ENCODE results near the gene VDR.

- TF ChIP-seq CREB5 (CRISPR knock-in tag; IDR thresholded peaks at IDR 0.05; ENCODE audit: low read depth), result no peak
- TF ChIP-seq ZNF8 (CRISPR knock-in tag; IDR thresholded peaks at IDR 0.05), result no peak
- no peak for TF ChIP-seq OSR1 (CRISPR knock-in tag; IDR thresholded peaks at IDR 0.05)
- TF ChIP-seq PATZ1 (CRISPR knock-in tag; IDR thresholded peaks at IDR 0.05; ENCODE audit: borderline replicate concordance), result no peak
- TF ChIP-seq POU6F1 (CRISPR knock-in tag; IDR thresholded peaks at IDR 0.05; ENCODE audit: borderline replicate concordance, low read depth), result no peak
- TF ChIP-seq ARNTL (CRISPR knock-in tag; IDR thresholded peaks at IDR 0.05; ENCODE audit: borderline replicate concordance, low read depth), result no peak
- no peak for TF ChIP-seq ZC3H10 (CRISPR knock-in tag; IDR thresholded peaks at IDR 0.05)
- TF ChIP-seq ZNF70 (CRISPR knock-in tag; IDR thresholded peaks at IDR 0.05), result no peak
- no peak for TF ChIP-seq SNAI2 (CRISPR knock-in tag; IDR thresholded peaks at IDR 0.05)
- TF ChIP-seq GLIS3 (CRISPR knock-in tag; IDR thresholded peaks at IDR 0.05), result no peak
- no peak for TF ChIP-seq CSRNP3 (CRISPR knock-in tag; IDR thresholded peaks at IDR 0.05)
- no peak for TF ChIP-seq ISL1 (CRISPR knock-in tag; IDR thresholded peaks at IDR 0.05)
- TF ChIP-seq ZNF565 (CRISPR knock-in tag; conservative IDR thresholded peaks at IDR 0.05; ENCODE audit: low read depth), result no peak
These were observed 5.2 kb upstream of the VDR start for GRCh38 chr12:47909839-47910465.
